Neural progenitor cell (in vitro differentiated cells): ENCODE results near the gene CSF1.

Experiments
- EZH2 ChIP-seq: fragments of 200-600 bp; sonication (generic); IDR thresholded peaks from 2 replicates; pipeline ENCODE4 v1.6.1; 2017; ENCODE audit warnings: antibody characterized with exemption, mild to moderate bottlenecking, moderate library complexity
- EZH2phosphoT487 ChIP-seq: fragments of 200-600 bp; sonication (generic); IDR thresholded peaks from 2 replicates; pipeline ENCODE4 v1.6.1; 2017; ENCODE audit warnings: antibody characterized with exemption
- TF ChIP-seq, protein P1 (sequence below): fragments of 200-600 bp; sonication (generic); IDR thresholded peaks from 2 replicates; pipeline ENCODE4 v1.5.1; 2017; ENCODE audit warnings: antibody characterized with exemption, mild to moderate bottlenecking

DNA sequence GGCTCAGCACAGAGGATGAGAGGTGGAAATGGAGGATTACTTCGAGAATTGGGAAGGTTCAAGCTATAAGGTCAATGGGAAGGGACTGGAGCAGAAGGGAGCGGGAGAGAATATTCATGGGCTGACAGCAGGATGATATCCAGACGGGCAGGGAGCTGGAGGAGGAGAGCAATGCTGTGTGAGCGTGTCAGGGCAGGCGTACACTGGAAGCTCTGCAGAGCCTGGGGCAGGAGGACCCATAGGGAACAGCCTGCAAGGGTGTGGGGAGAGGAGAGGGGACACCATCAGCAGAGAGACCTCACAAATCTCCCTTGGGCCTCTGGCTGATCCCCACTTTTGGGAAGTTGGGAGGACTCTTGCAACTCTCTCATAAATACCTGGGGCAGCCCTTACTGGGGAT is 13.7 kb downstream of the CSF1 start:
- TF ChIP-seq, protein P1, sequence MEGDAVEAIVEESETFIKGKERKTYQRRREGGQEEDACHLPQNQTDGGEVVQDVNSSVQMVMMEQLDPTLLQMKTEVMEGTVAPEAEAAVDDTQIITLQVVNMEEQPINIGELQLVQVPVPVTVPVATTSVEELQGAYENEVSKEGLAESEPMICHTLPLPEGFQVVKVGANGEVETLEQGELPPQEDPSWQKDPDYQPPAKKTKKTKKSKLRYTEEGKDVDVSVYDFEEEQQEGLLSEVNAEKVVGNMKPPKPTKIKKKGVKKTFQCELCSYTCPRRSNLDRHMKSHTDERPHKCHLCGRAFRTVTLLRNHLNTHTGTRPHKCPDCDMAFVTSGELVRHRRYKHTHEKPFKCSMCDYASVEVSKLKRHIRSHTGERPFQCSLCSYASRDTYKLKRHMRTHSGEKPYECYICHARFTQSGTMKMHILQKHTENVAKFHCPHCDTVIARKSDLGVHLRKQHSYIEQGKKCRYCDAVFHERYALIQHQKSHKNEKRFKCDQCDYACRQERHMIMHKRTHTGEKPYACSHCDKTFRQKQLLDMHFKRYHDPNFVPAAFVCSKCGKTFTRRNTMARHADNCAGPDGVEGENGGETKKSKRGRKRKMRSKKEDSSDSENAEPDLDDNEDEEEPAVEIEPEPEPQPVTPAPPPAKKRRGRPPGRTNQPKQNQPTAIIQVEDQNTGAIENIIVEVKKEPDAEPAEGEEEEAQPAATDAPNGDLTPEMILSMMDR = no peak
- TF ChIP-seq EZH2phosphoT487 = no peak
- TF ChIP-seq EZH2 = no peak
